Subcutaneous abdominal adipose tissue (tissue), 5 donors: Measurements from ENCODE around the gene TCF12.

Experiments
- H3K27ac ChIP-seq: one replicate; pipeline ENCODE4 v1.7.0; 2013; ENCODE audit warnings: low read depth, mild to moderate bottlenecking, inconsistent platforms, low read length, moderate library complexity
- H3K27me3 ChIP-seq, 5 donors: one replicate each; pipeline ENCODE4 v1.7.0; 2013; ENCODE audit warnings: low read length in 5 of 5, inconsistent platforms in 1 of 5; ENCODE audit not compliant: control insufficient read depth in 5 of 5, insufficient read depth in 4 of 5
- H3K36me3 ChIP-seq, 5 donors: one replicate each; pipeline ENCODE4 v1.7.0; 2013; ENCODE audit warnings: low read length in 5 of 5; ENCODE audit not compliant: control insufficient read depth in 5 of 5, insufficient read depth in 5 of 5
- H3K4me1 ChIP-seq, 5 donors: one replicate each; pipeline ENCODE4 v1.7.0; 2013; ENCODE audit warnings: low read length in 5 of 5, mild to moderate bottlenecking in 3 of 5, moderate library complexity in 1 of 5; ENCODE audit not compliant: control insufficient read depth in 5 of 5, insufficient read depth in 5 of 5
- H3K4me3 ChIP-seq, 5 donors: one replicate each; pipeline ENCODE4 v1.7.0; 2013; ENCODE audit warnings: low read length in 5 of 5, low read depth in 1 of 5
- H3K9ac ChIP-seq, 5 donors: one replicate each; pipeline ENCODE4 v1.7.0; 2013; ENCODE audit warnings: low read length in 5 of 5, mild to moderate bottlenecking in 4 of 5, moderate library complexity in 3 of 5
- H3K9me3 ChIP-seq, 5 donors: one replicate each; pipeline ENCODE4 v1.7.0; 2013; ENCODE audit warnings: low read length in 5 of 5; ENCODE audit not compliant: control insufficient read depth in 5 of 5
- donor health status: healthy.
- donor health status: healthy.
- donor health status: healthy.
- donor health status: healthy.
- donor health status: healthy.

The TCF12 gene

DNA sequence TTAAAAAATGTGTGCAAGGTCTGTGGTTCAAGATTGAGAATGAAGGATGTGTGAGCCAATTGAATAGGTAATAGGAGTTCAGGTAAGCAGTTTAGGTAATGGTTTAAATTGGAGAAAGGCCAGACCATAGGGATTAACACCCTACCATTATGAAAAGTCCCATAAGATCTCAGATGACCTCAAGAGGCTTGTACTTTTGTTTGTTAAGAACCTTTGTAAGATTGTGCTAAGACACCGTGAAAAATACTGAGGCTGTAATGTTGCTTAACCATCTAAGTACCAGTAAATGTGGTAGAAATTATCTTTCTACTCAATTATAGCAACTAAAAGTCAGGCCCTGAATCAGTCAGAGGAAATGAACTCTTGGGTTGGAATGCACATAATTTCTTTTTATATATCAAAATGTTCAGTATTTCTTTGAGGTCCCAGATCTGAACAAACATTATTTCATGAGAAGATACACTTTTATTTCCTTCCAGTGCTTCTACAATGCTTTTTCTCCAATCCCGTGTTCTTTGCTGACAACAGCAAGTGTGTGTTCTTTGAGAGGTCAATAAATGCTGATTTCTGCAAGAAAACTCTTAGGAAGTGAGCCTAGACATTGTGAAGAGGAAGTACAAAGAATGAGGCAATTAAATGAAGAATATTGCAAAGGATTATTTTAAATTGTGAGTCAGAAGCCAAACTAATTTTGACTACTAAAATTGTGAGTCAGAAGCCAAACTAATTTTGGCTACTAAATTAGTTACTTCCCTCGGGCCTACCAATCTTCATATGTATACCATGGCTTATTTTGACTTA, 66.4 kb downstream of the TCF12 start:
- no peak overlapping the region for H3K9ac ChIP-seq
- H3K4me1 ChIP-seq: peaks cover 0 to 32% (median 26%) of the 10 kb centered on the region in 5 donors
- no peaks in the 10 kb centered on the region for H3K9me3 ChIP-seq
- peak overlapping the region; percentile 54 for H3K27ac ChIP-seq
- no peaks in the 10 kb centered on the region for H3K36me3 ChIP-seq
- no peaks in the 10 kb centered on the region for H3K27me3 ChIP-seq
- H3K4me3 ChIP-seq: no peak overlapping the region

GRCh38 chr15:56985856-56986255, 67.4 kb downstream of the TCF12 start:
- Histone ChIP-seq H3K4me3 (no peak overlapping the region), H3K27me3 (no peaks in the 10 kb centered on the region), H3K9ac (no peak overlapping the region), H3K36me3 (no peaks in the 10 kb centered on the region), H3K9me3 (no peaks in the 10 kb centered on the region), H3K4me1 (peaks cover 0 to 32% (median 24%) of the 10 kb centered on the region in 5 donors), H3K27ac (peak overlapping the region; percentile 54)

- H3K4me1 ChIP-seq: peaks cover 0 to 32% (median 24%) of the 10 kb centered on the region in 5 donors
- no peak overlapping the region for H3K9ac ChIP-seq
- no peaks in the 10 kb centered on the region for H3K27me3 ChIP-seq
- H3K9me3 ChIP-seq: no peaks in the 10 kb centered on the region
- no peak overlapping the region for H3K27ac ChIP-seq
- H3K4me3 ChIP-seq: no peak overlapping the region
- no peaks in the 10 kb centered on the region for H3K36me3 ChIP-seq
Measured at GRCh38 chr15:56987286-56987685, 68.8 kb downstream of the TCF12 start.

- peaks cover 0 to under 1% (median 0%) of the 10 kb centered on the region in 5 donors for H3K36me3 ChIP-seq
- no peak overlapping the region for H3K27ac ChIP-seq
- no peak overlapping the region for H3K9ac ChIP-seq
- H3K9me3 ChIP-seq: no peaks in the 10 kb centered on the region
- no peak overlapping the region for H3K4me3 ChIP-seq
- no peaks in the 10 kb centered on the region for H3K27me3 ChIP-seq
- peaks cover 0 to 27% (median 19%) of the 10 kb centered on the region in 5 donors for H3K4me1 ChIP-seq
Measured at GRCh38 chr15:56988219-56988618, 69.8 kb downstream of the TCF12 start.

DNA sequence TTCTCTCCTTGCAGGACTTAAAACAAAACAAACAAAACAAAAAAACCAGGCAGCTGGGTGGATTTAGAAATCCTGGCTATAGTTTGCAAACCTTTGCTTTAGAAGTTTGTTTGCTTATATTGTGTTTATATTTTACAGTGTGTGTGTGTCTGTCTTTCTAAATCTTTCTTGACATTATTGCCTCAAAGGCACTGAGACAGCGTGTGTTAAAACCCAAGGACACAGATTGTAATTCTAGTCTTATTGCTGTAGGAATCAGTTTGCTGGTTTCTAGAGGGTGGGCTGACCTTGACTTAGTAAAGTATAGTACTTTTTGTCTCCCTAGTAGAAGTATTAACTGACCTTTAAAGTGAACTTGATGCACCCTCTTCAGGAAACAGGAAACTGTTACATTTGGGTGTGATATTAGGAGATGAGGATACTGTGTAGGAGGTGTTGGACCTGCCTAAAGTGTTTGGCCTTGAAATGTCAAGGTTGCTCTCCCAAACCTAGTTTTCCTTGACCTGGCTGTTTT, 71.0 kb downstream of the TCF12 start:
- Histone ChIP-seq H3K27ac (no peak overlapping the region), H3K9me3 (no peaks in the 10 kb centered on the region), H3K9ac (no peak overlapping the region), H3K4me1 (peaks cover 0 to 23% (median 18%) of the 10 kb centered on the region in 5 donors), H3K4me3 (no peak overlapping the region), H3K36me3 (peaks cover 0 to 3% (median 0%) of the 10 kb centered on the region in 5 donors), H3K27me3 (no peaks in the 10 kb centered on the region)

- Histone ChIP-seq H3K36me3 (peaks cover 0 to 3% (median 0%) of the 10 kb centered on the region in 5 donors), H3K9me3 (no peaks in the 10 kb centered on the region), H3K4me1 (peaks cover 0 to 11% (median 10%) of the 10 kb centered on the region in 5 donors), H3K4me3 (no peak overlapping the region), H3K27me3 (no peaks in the 10 kb centered on the region), H3K27ac (no peak overlapping the region), H3K9ac (no peak overlapping the region)
Measured at GRCh38 chr15:56991017-56991416, 72.6 kb downstream of the TCF12 start.

- H3K4me1 ChIP-seq: peaks cover 0 to 11% (median 10%) of the 10 kb centered on the region in 5 donors
- H3K36me3 ChIP-seq: peaks cover 0 to 3% (median 0%) of the 10 kb centered on the region in 5 donors
- H3K4me3 ChIP-seq: no peak overlapping the region
- H3K27me3 ChIP-seq: no peaks in the 10 kb centered on the region
- no peaks in the 10 kb centered on the region for H3K9me3 ChIP-seq
- no peak overlapping the region for H3K9ac ChIP-seq
- no peak overlapping the region for H3K27ac ChIP-seq
Measured at GRCh38 chr15:56992725-56993124, 74.3 kb downstream of the TCF12 start.

DNA sequence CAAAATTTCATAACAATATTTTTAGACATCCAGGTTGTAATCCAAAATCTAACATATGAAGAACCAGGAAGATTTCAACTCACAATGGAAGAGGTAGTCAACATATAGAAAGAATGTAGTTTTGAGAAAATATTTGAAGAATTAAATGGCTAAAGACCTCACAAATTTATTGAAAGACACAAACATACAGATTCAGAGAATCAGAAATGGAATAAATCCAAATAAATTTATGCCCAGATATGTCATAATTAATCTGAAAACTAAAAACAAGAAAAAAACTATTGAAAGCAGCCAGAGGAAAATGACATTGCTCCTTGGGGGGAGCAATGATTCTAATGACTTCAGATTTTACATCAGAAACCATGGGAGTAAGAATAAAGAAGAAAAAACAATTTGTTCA, 75.8 kb downstream of the TCF12 start:
- H3K9me3 ChIP-seq: no peaks in the 10 kb centered on the region
- H3K36me3 ChIP-seq: peaks cover 0 to 3% (median 0%) of the 10 kb centered on the region in 5 donors
- H3K27me3 ChIP-seq: no peaks in the 10 kb centered on the region
- H3K4me1 ChIP-seq: peaks cover 0 to 6% (median 5%) of the 10 kb centered on the region in 5 donors
- H3K9ac ChIP-seq: no peak overlapping the region
- no peak overlapping the region for H3K27ac ChIP-seq
- H3K4me3 ChIP-seq: no peak overlapping the region

DNA sequence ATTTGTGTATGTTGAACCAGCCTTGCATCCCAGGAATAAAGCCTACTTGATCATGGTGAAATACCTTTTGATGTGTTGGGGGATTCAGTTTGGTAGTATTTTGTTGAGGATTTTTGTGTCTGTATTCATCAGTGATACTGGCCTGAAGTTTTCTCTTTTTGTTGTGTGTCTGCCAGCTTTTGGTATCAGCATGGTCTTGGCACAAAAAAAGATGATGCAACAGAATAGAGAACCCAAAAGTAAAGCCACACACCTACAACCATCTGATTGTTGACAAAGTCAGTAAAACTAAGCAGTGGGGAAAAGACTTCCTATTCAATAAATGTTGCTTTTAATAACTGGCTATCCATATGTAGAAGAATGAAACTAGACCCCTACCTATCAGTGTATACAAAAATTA, 77.6 kb downstream of the TCF12 start:
- peaks cover 0 to 3% (median 0%) of the 10 kb centered on the region in 5 donors for H3K36me3 ChIP-seq
- H3K4me1 ChIP-seq: no peaks in the 10 kb centered on the region
- H3K27me3 ChIP-seq: no peaks in the 10 kb centered on the region
- H3K9me3 ChIP-seq: no peaks in the 10 kb centered on the region
- H3K4me3 ChIP-seq: no peak overlapping the region
- no peak overlapping the region for H3K27ac ChIP-seq
- no peak overlapping the region for H3K9ac ChIP-seq

- no peaks in the 10 kb centered on the region for H3K4me1 ChIP-seq
- H3K36me3 ChIP-seq: peaks cover 0 to 3% (median 0%) of the 10 kb centered on the region in 5 donors
- no peaks in the 10 kb centered on the region for H3K9me3 ChIP-seq
Measured at GRCh38 chr15:56996746-56997470, 78.5 kb downstream of the TCF12 start.

More at GRCh38 chr15:56996746-56997470, 78.5 kb downstream of the TCF12 start:
- no peaks in the 10 kb centered on the region for H3K27me3 ChIP-seq
- no peak overlapping the region for H3K27ac ChIP-seq
- H3K4me3 ChIP-seq: no peak overlapping the region
- H3K9ac ChIP-seq: no peak overlapping the region
